ENCODE results near the gene SYT8.

SYT8 gene

DNA sequence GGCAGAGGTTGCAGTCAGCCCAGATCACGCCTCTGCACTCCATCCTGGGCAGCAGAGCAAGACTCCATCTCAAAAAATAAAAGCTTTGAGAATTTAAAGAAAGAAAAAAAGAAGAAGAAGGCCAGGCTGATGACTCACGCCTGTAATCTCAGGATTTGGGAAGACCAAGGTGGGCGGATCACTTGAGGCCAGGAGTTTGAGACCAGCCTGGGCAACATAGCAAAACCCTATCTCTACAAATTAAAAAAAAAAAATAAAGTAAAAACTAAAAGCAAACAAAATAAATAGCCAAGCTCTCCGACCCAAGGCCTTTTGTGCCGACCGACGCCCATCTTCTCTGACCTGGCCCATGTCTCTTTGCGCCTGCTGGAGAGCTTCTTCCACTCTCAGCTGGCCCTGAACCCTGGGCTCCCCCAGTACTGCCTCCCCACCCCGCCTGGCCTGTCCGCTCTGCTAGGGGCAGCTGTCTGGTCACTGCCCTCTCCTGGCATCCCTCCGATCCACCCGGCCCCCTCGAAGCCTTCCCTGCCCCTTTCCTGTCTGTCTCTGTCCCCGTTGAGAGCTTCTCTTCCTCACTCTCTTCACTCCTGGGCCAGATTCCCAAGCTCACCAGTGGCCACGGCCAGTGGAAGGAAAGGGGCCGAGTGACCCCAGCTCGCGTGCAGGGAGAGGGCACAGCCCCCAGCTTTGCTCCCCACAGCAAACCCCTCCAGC is 13.3 kb downstream of the SYT8 start:
- TF ChIP-seq, protein P1, sequence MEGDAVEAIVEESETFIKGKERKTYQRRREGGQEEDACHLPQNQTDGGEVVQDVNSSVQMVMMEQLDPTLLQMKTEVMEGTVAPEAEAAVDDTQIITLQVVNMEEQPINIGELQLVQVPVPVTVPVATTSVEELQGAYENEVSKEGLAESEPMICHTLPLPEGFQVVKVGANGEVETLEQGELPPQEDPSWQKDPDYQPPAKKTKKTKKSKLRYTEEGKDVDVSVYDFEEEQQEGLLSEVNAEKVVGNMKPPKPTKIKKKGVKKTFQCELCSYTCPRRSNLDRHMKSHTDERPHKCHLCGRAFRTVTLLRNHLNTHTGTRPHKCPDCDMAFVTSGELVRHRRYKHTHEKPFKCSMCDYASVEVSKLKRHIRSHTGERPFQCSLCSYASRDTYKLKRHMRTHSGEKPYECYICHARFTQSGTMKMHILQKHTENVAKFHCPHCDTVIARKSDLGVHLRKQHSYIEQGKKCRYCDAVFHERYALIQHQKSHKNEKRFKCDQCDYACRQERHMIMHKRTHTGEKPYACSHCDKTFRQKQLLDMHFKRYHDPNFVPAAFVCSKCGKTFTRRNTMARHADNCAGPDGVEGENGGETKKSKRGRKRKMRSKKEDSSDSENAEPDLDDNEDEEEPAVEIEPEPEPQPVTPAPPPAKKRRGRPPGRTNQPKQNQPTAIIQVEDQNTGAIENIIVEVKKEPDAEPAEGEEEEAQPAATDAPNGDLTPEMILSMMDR (conservative IDR thresholded peaks at IDR 0.05; ENCODE audit: low read depth, low read length) = no peak
- DNase-seq (ENCODE audit: low read depth) = no peak
- no peak overlapping the region for H3K4me3 ChIP-seq (ENCODE audit: low read length)

DNA sequence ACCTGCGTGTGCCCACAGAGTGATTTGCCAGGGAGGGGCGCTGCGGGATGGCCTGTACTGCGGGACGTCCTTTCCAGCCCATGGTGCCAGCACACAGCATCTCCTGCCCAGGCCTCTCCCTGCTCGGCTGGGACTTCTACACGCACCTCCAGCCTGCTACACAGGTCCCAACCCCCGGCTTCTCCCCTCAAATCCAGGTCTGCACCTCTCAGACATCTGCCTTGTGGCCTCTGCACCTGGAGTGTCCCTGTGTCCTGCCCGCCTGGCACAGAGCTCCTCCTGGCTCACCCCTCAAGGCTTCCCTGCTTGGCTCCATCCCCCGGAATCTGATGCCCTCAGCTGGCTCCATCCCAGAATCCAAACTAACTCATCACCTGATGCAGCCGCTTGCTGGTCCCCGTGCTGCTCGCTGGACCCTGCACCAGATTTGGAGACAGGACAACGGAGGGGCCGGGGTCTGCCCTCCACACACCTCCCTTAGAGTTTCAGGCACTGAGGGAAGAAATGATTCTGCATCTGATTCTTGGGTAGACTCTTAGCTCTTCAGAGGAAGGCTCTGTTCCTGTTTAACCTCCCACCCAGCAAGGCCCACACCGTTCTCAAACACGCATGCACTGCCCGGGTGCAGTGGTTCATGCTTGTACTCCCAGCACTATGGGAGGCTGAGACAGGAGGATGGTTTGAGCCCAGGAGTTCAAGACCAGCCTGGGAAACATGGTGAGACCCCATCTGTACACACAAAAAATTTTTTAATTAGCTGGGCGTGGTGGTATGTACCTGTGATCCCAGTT is 14.0 kb downstream of the SYT8 start:
- H3K4me3 ChIP-seq (ENCODE audit: low read length) = no peak overlapping the region
- DNase-seq (ENCODE audit: low read depth) = no peak
- TF ChIP-seq, protein P1 (conservative IDR thresholded peaks at IDR 0.05; ENCODE audit: low read depth, low read length) = no peak

DNA sequence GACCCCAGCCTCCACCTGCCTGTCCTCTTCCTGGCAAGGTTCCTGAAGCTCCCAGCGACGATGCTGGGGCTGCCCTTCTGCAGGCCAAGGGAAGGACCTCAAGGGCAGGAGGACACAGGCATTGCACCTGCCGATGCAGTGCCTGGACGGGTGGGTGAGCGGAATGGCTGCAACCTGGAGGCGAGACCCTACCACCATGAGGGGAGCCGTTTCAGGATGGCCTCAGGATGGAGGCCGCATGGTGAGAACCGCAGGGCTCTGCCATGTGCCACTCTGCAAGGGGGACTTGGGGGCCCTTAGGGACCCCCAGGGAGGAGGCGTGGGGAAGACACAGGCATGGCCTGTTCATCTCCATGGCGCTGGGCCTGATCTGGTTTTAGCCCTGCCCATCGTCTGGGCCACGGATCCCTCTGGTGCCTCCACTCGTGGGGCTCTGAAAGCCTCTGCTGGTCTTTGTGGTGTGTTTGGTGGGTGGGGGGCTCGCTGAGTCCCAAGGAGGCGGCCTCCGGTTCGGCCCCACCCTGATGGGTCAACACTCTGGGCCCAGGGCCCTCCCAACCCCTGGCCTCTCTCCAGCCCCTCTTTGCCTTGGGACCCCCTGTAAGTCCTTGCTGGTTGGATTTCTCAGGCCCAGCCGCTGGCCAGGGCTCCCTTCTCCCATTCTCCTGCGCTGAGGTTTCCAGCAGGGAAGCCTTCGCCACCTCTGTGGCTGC is 16.8 kb downstream of the SYT8 start:
- no peak for DNase-seq (ENCODE audit: low read depth)
- no peak overlapping the region for H3K4me3 ChIP-seq (ENCODE audit: low read length)
- TF ChIP-seq, protein P1 (conservative IDR thresholded peaks at IDR 0.05; ENCODE audit: low read depth, low read length) = no peak

DNA sequence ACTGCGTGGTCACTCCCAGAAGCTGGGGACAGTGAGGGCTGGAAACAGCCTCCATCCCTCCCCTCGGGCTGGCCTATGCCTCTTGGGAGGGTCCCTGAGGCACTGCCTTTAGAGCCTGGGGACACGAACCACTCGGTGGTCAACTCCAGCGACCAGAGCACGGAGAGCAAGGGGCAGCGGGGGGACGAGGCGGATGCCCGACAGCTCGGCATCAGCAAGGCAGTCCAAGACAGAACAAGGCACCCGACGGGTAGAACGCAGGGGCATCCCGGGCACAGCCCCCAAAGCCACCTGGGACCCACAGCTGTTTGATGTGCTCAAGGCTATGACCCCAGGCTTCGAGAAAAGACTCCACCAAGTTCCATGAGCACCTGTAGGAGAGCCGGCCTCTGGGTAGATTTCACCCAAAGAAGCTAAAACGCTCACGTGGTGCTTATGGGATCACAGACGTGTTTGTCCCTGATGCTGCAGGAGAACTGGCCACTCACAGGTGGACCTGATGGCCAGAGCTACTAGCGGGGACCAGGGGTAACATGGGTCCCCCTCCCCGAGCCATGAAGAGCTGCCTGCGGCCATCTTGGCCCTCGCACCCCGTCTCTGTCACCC is 17.6 kb downstream of the SYT8 start:
- no peak for DNase-seq (ENCODE audit: low read depth)
- TF ChIP-seq, protein P1 (conservative IDR thresholded peaks at IDR 0.05; ENCODE audit: low read depth, low read length) = no peak
- H3K4me3 ChIP-seq (ENCODE audit: low read length) = no peak overlapping the region

DNA sequence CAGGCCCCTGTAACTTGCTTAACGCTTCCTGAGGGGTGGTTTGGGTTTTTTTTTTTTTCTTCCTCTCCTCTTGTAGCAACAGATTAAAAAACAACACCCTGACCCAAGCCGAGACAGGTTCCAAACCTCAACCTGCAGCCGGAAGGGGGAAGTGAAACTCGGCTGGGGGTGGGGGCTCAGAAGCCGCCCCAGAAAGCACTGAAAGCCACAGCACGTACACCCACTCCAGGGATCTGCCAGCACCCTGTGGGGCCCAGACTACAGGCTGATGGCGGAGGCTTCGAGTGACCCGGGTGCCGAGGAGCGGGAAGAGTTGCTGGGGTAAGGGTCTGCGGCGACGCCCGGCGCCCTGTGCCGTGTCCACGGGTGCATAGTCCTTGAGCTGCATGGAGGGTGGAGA is 18.1 kb downstream of the SYT8 start, which contains the start of gene LSP1:
LSP1 (plus strand) TSS at position 208 of the 400 bp plus-strand sequence; CDS start at position 269, 61 bp downstream.
- H3K4me3 ChIP-seq (ENCODE audit: low read length) = no peak within 1 kb of the TSS
- DNase-seq (ENCODE audit: low read depth) = no peak
- TF ChIP-seq, protein P1 (conservative IDR thresholded peaks at IDR 0.05; ENCODE audit: low read depth, low read length) = no peak

DNA sequence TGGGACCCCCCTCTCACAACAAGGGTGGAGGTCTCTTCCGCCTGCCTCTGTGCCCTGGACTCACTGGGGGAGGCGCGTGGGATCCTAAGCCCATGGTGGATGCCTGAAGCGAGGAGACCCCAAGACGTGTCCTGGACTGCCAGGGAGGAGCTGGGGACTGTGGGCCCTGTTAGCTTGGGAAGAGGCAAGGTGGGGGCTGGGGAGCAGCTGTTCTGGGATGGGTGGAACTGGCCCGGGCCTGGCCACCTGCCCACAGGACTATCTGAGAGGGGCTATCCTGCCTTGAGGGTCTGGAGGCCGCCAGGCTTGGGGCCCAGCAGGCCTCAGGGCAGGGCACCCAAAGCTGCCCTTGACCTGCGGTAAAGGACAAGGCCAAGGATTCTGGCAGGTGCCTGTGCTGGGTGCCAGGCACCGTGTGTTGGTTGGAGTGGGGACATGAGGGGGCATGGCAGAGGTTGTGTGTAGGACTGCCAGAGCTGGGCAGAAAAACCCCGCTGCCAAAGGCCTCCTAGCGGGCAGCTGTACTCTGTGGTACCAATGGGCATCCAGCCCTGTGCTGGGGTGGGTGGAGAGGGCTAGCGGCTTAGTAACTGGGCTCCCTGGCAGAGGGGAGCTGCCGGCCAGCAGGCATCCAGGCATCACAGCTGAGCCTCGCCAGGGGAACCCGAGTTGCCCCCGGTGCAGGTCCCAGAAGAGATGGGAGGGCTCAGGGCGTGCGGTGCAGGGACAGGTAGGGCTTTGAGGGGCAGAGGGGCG is 18.8 kb downstream of the SYT8 start:
- no peak for DNase-seq (ENCODE audit: low read depth)
- TF ChIP-seq, protein P1 (conservative IDR thresholded peaks at IDR 0.05; ENCODE audit: low read depth, low read length) = no peak
- no peak overlapping the region for H3K4me3 ChIP-seq (ENCODE audit: low read length)
